Breast epithelium (tissue), 4 donors: Measurements from ENCODE around the gene PCDHGC3. TPM values are rescaled to one million over a fixed set of nuclear protein-coding genes. Genes with fewer than 3 reads are reported as not detected.

Source experiments
- DNase-seq, 2 donors: peaks; one replicate each; pipeline ENCODE4 v3.0.0-alpha.2; 2019; ENCODE audit warnings: low spot score in 2 of 2
- H3K27ac ChIP-seq, 2 donors: fragments of 200-600 bp; sonication (generic) in 1 of 2; one replicate each; pipeline ENCODE4 v1.5.1; 2016 to 2019; ENCODE audit warnings: mild to moderate bottlenecking in 1 of 2
- H3K27me3 ChIP-seq, 2 donors: fragments of 200-600 bp; sonication (generic) in 1 of 2; one replicate each; pipeline versions ENCODE4 v1.5.1 to v1.6.0; 2017 to 2019; ENCODE audit warnings: control low read depth in 1 of 2, mild to moderate bottlenecking in 1 of 2
- H3K36me3 ChIP-seq: fragments of 200-600 bp; one replicate; pipeline ENCODE4 v1.5.1; 2019
- H3K4me1 ChIP-seq, 2 donors: fragments of 200-600 bp; sonication (generic); one replicate each; pipeline ENCODE4 v1.5.1; 2016 to 2019; ENCODE audit warnings: control low read depth in 1 of 2
- H3K4me3 ChIP-seq, 3 donors: fragments of 200-600 bp; sonication (generic); 1 replicate in 2 of 3; 2 replicates in 1 of 3; pipeline ENCODE4 v1.5.1; 2016 to 2019; ENCODE audit warnings: mild to moderate bottlenecking in 3 of 3, moderate library complexity in 2 of 3
- H3K9me3 ChIP-seq, 2 donors: fragments of 200-600 bp; sonication (generic) in 1 of 2; one replicate each; pipeline ENCODE4 v1.5.1; 2016 to 2019; ENCODE audit warnings: control low read depth in 1 of 2
- CTCF ChIP-seq, 3 donors: fragments of 450-650 bp; IDR thresholded peaks; one replicate each; pipeline ENCODE4 v1.5.1; 2016 to 2017; ENCODE audit warnings: antibody characterized with exemption in 3 of 3, mild to moderate bottlenecking in 3 of 3, moderate library complexity in 3 of 3
- POLR2A ChIP-seq: fragments of 450-650 bp; IDR thresholded peaks from one replicate; pipeline ENCODE4 v1.6.1; 2016; ENCODE audit warnings: antibody characterized with exemption, mild to moderate bottlenecking, moderate library complexity
- POLR2AphosphoS5 ChIP-seq, 3 donors: sonication (generic); formaldehyde crosslinking; IDR thresholded peaks; one replicate each; pipeline ENCODE4 v1.6.1; 2017; ENCODE audit warnings: antibody characterized with exemption in 3 of 3
- intact Hi-C: fragments of 100-400 bp; cut with DNase I; formaldehyde crosslinking; loops from one replicate; pipeline ENCODE4 v1.15.1; 2023; ENCODE audit warnings: low total_unique reads
- total RNA-seq, 3 donors: library from RNA; depleted of rRNA; stranded (reverse); fragments of >200 nt; gene quantifications; one replicate each; pipeline ENCODE4 v1.1.0, GENCODE V29; 2016

Gene PCDHGC3
- total RNA-seq, 3 donors from 2014 or later = 29.6 to 41.6 (median 35.1) TPM

- Histone ChIP-seq H3K27ac (no peak overlapping the region), H3K9me3 (no peaks in the 10 kb centered on the region), H3K27me3 (no peaks in the 10 kb centered on the region), H3K4me1 (peaks cover 0 to 20% of the 10 kb centered on the region in 2 donors), H3K36me3 (no peaks in the 10 kb centered on the region), H3K4me3 (peak overlapping the region in 1 of 3 donors; percentile 41)
- no peak for DNase-seq
- intact Hi-C loops = no loop called here
- TF ChIP-seq POLR2A = no peak
Measured at GRCh38 chr5:141479776-141480175, 4.0 kb downstream of the PCDHGC3 start.

- peaks cover 0 to 6% of the 10 kb centered on the region in 2 donors for H3K4me1 ChIP-seq
- no peak for TF ChIP-seq POLR2AphosphoS5 (IDR thresholded peaks at IDR 0.05)
- TF ChIP-seq CTCF (IDR thresholded peaks at IDR 0.05) = no peak
- TF ChIP-seq POLR2A = no peak
- no peaks in the 10 kb centered on the region for H3K27me3 ChIP-seq
- H3K36me3 ChIP-seq = no peaks in the 10 kb centered on the region
- DNase-seq = no peak
- intact Hi-C loops = no loop called here
- H3K9me3 ChIP-seq = no peaks in the 10 kb centered on the region
- H3K27ac ChIP-seq = no peak overlapping the region
- no peak overlapping the region for H3K4me3 ChIP-seq
Measured at GRCh38 chr5:141483902-141484301, 8.1 kb downstream of the PCDHGC3 start.

- Histone ChIP-seq H3K36me3 (no peaks in the 10 kb centered on the region), H3K27ac (no peak overlapping the region), H3K4me3 (peak overlapping the region in 2 of 3 donors; percentile 44 to 58), H3K27me3 (no peaks in the 10 kb centered on the region), H3K9me3 (no peaks in the 10 kb centered on the region), H3K4me1 (peaks cover 0 to 6% of the 10 kb centered on the region in 2 donors)
- intact Hi-C loops = no loop called here
- TF ChIP-seq POLR2A (no peak), CTCF (IDR thresholded peaks at IDR 0.05) (no peak), POLR2AphosphoS5 (IDR thresholded peaks at IDR 0.05) (no peak)
- no peak for DNase-seq
Measured at GRCh38 chr5:141484310-141484640, 8.5 kb downstream of the PCDHGC3 start.

- peak within 1 kb of the TSS; percentile 15 to 58 (median 44) for H3K4me3 ChIP-seq
- H3K27me3 ChIP-seq = no peaks in the 10 kb centered on the region
- H3K4me1 ChIP-seq = peaks cover 0 to 6% of the 10 kb centered on the region in 2 donors
- no peak for DNase-seq
- no peaks in the 10 kb centered on the region for H3K9me3 ChIP-seq
- intact Hi-C loops = no loop called here
- H3K27ac ChIP-seq = no peak within 1 kb of the TSS
- no peaks in the 10 kb centered on the region for H3K36me3 ChIP-seq
- TF ChIP-seq POLR2AphosphoS5 (IDR thresholded peaks at IDR 0.05) (no peak), POLR2A (no peak), CTCF (IDR thresholded peaks at IDR 0.05) (no peak)
Measured at GRCh38 chr5:141484641-141485311, 9.0 kb downstream of the PCDHGC3 start, which contains the start of gene PCDHGC4. Gene PCDHGC4, plus strand, starts transcription at chr5:141485030. Its CDS starts 144 bp downstream, at chr5:141485174.

GRCh38 chr5:141485321-141486055 is 9.7 kb downstream of the PCDHGC3 start:
- H3K36me3 ChIP-seq = no peaks in the 10 kb centered on the region
- intact Hi-C loops = loop anchor here (1.0 kb wide), 1 partner anchor 27 kb away; no protein-coding TSS in a partner anchor
- no peak for TF ChIP-seq POLR2AphosphoS5 (IDR thresholded peaks at IDR 0.05)
- no peak for TF ChIP-seq POLR2A
- TF ChIP-seq CTCF (IDR thresholded peaks at IDR 0.05) = no peak
- no peaks in the 10 kb centered on the region for H3K27me3 ChIP-seq
- H3K4me3 ChIP-seq = peak overlapping the region; percentile 15 to 58 (median 44)
- no peaks in the 10 kb centered on the region for H3K9me3 ChIP-seq
- no peak overlapping the region for H3K27ac ChIP-seq
- no peak for DNase-seq
- peaks cover 0 to 6% of the 10 kb centered on the region in 2 donors for H3K4me1 ChIP-seq
